Measurements from ENCODE around the gene AMN1. TPM values are rescaled to one million over a fixed set of nuclear protein-coding genes. Genes with fewer than 3 reads are reported as not detected.

AMN1 gene
- total RNA-seq, 2 donors from 2014 or later: 3.0 to 6.8 TPM

- DNase-seq (no peak), ATAC-seq (no peak)
- intact Hi-C loops (cut with DNase I, micrococcal nuclease): loop anchor here in 1 of 2 donors (10.0 kb wide), 1 partner anchor 653 kb away; no protein-coding TSS in a partner anchor
Measured at GRCh38 chr12:31651893-31652521, 76.8 kb downstream of the AMN1 start.

DNA sequence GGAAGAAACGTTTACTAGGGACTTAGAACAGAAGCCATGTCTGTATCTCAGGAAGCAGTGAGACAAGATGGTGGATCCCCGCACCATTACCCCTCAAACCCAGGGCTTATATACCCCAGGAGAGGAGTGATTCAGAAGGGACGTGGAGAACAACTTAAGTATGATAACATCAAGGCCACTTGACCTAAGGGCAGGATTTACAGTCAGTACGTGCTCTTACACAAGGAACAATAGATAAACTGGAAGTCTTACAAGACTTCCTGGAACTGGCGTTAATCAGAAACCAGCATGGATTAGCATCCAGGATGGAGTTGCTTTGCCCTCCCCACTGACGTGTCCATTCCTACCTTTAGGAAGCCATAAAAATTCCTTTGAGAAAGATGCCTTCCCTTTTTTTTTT is 77.9 kb downstream of the AMN1 start:
- ATAC-seq: peak; percentile 88
- intact Hi-C loops (cut with DNase I, micrococcal nuclease): loop anchor here in 1 of 2 donors (10.0 kb wide), 1 partner anchor 654 kb away; no protein-coding TSS in a partner anchor
- DNase-seq: peak in 1 of 2 donors; percentile 60

DNA sequence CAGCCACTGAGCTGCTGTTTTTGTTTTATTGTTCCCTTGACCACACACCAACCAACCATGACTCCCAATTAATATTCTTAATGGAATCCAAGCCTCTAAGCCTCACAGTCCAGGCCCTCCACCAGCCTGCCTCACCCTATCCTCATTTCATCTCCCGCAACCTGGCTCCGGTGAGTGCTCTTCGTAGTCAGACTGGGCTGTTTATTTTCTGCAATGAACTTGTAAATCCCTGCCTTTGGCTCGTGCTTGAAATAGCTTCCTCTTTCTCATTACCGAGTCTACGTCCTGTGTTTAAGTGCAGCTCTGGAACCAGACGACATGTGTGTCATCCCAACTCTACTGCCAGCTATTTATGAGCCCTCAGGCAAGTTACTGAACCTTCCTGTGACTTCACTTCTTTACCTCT is 81.7 kb downstream of the AMN1 start:
- no peak for DNase-seq
- intact Hi-C loops (cut with DNase I, micrococcal nuclease): no loop called here
- ATAC-seq: peak; percentile 46

GRCh38 chr12:31645924-31646323 is 82.9 kb downstream of the AMN1 start:
- DNase-seq (no peak), ATAC-seq (no peak)
- intact Hi-C loops (cut with DNase I, micrococcal nuclease): no loop called here

GRCh38 chr12:31644536-31644935 is 84.3 kb downstream of the AMN1 start:
- DNase-seq: no peak
- no peak for ATAC-seq
- intact Hi-C loops (cut with DNase I, micrococcal nuclease): no loop called here

DNA sequence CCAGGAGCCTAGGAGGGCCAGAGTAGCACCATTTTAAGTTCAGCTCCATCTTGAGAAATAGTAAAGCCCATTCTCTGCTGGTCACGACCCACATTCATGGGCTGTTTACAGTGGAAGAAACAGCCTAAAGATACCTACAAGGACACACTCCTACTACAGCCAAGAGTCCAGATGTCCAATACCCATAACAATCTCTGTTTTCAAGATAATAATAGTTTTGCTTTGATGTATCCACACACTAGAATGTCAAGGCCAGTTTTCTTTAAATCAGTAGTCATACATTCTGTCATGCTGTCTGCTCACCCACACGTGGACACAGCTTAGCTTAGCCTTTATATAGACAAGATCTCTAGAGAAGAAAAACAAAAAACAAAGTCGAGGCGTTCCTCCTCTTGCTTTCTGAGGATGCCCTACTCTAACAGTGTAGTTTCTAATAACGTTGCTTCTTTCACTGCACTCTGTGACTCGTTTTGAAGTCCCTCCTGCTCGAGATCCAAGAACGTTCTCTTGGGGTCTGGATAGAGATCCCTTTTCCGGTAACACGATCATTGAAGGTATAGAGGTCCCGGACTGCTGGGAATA is 87.2 kb downstream of the AMN1 start:
- no peak for ATAC-seq

GRCh38 chr12:31634620-31635019 is 94.2 kb downstream of the AMN1 start:
- no peak for ATAC-seq
- intact Hi-C loops (cut with DNase I, micrococcal nuclease): loop anchor here (5.0 to 10.0 kb wide), 2 partner anchors 227 to 380 kb away; no protein-coding TSS in a partner anchor
- no peak for DNase-seq

More for the DNA sequence above, 87.2 kb downstream of the AMN1 start:
- intact Hi-C loops (cut with DNase I, micrococcal nuclease): no loop called here
- DNase-seq: no peak

- DNase-seq (no peak), ATAC-seq (no peak)
- intact Hi-C loops (cut with DNase I, micrococcal nuclease): loop anchor here in 1 of 2 donors (10.0 kb wide), 1 partner anchor 379 kb away; no protein-coding TSS in a partner anchor
Measured at GRCh38 chr12:31633464-31633863, 95.4 kb downstream of the AMN1 start.

GRCh38 chr12:31631809-31632208 is 97.0 kb downstream of the AMN1 start:
- intact Hi-C loops (cut with DNase I, micrococcal nuclease): loop anchor here in 1 of 2 donors (10.0 kb wide), 1 partner anchor 377 kb away; no protein-coding TSS in a partner anchor
- no peak for ATAC-seq
- no peak for DNase-seq

- ATAC-seq (no peak), DNase-seq (no peak)
- intact Hi-C loops (cut with DNase I, micrococcal nuclease): loop anchor here in 1 of 2 donors (10.0 kb wide), 1 partner anchor 376 kb away; no protein-coding TSS in a partner anchor
Measured at GRCh38 chr12:31631023-31631724, 97.6 kb downstream of the AMN1 start.

DNA sequence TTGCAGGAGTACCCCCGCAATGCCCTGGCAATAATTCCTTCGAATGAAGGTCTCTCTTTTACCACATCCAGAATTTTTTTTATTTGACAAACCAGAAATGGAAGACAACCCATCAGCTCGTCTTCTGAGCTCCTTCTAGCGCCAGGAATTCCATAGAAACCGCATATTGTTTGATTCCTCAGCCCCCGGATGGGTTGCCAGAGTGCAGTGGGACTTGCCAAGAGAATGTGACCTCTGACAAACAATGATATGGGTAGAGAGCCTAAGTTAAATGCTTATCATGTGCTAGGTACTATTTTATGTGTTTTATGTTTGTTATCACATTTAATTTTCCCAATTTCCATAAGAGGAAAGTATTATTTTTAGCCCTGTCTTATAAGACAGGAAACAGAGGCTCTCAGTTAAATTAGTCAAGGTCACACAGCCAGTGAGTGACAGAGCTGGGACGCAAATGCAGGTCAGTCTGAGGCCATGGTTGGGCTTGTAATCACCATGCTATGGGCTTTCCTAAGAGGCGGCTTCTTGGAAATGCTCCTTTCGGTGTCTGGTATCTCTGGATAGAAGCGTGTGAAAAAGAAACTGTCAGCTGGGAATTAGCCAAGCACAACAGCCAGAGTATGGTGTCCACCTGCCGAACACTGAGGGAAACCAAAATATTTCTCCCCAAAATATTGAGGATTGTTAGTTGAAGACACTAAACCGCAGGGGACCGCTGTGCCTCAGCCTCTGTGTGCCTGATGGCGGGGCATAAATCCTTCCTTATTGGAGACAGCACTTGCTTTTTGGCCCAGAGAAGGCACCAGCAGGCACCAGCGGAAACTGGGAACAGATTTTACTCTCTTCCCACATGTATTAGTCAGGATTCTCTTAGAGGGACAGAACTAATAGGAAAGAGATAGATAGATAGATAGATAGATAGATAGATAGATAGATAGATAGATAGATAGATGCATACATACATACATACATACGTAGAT is 98.8 kb downstream of the AMN1 start:
- intact Hi-C loops (cut with DNase I, micrococcal nuclease): loop anchor here in 1 of 2 donors (10.0 kb wide), 1 partner anchor 375 kb away; no protein-coding TSS in a partner anchor
- ATAC-seq (no peak), DNase-seq (no peak)

DNA sequence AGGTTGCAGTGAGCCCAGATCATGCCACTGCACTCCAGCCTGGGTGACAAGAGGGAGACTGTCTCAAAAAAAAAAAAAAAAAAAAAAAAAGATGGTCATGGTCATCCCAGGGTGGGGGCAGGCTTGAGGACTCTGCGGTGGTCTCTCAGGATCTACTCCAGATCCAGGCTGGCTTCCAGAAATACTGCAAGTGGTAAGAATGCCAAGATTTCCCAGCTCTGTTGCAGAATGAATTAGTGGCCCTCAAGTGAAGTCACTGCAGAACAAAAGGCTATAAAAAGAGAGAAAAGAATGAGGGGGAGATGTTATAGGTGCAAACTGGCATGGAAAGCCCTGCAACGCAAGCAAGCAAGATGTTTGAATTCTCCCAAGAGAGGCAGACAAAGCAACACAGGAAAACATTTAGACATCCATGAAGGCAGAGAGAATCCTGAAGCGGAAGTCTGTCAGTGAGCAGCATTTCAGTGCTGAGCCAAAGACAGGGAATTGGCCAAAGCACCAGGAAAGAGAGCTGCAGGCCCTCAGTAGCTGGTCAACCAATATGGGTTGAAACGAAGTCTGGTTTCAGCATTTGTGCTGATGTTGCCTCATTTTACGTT is 101.3 kb downstream of the AMN1 start:
- intact Hi-C loops (cut with DNase I, micrococcal nuclease): no loop called here
- DNase-seq: no peak
- ATAC-seq: no peak

DNA sequence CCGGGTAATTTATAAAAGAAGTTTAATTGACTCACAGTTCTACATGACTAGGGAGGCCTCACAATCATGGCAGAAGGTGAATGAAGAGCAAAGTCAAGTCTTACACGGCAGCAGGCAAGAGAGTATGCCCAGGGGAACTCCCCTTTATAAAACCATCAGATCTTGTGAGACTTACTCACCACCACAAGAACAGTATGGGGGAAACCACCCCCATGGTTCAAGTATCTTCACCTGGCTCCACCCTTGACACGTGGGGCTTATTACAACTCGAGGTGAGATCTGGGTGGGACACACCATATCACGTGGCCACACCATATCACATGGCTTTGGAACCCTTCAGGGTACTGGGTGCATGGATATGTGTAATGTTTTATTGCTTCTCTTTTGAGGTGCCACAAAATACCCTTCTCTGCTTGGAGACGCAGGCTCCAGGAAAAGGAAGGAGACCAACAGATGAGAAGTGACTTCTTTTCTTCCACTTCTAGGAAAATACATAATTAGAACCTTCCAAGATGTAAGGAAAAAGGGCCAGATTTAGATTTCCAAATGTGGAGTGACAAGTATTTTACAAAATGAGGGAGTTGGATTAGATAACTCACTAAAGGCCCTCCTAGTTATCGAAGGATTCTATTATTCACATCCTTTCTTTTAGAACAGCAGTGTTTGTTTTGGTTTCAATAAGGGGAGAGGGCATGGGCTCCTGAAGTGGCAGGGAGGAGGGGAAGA is 102.4 kb downstream of the AMN1 start:
- ATAC-seq (peak; percentile 46), DNase-seq (no peak)
- intact Hi-C loops (cut with DNase I, micrococcal nuclease): no loop called here

DNA sequence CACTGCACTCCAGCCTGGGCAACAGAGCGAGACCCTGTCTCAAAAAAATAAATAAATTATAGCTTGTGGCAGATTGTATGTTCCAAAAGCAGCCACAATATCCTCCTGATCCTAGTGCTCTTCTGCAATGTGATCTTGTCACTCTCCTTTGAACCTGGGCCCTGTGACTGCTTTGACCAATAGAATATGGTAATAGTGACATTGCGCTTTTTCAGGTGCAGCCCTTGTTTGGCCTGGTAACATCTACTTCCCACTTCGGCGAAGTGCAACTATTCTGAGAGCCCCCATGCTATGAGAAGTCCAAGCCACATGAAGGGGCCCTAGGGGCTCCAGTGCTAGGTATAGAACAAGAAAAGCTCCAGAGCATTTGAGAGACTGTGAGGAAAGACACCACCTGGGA is 106.8 kb downstream of the AMN1 start:
- intact Hi-C loops (cut with DNase I, micrococcal nuclease): no loop called here
- ATAC-seq: no peak

More for the DNA sequence above, 106.8 kb downstream of the AMN1 start:
- no peak for DNase-seq
